Mesendoderm (in vitro differentiated cells): ENCODE data around the gene DCST2.
A peak's percentile ranks its signal among the peaks of the same experiment; 100 is the strongest.

Experiments used
- DNase-seq: peaks from one replicate; pipeline ENCODE4 v3.0.0; 2013
- H2AK5ac ChIP-seq: 2 replicates; pipeline ENCODE4 v1.6.1; 2013; ENCODE audit warnings: low read length, inconsistent platforms
- H2BK120ac ChIP-seq: 2 replicates; pipeline ENCODE4 v1.6.1; 2013; ENCODE audit warnings: low read depth, mild to moderate bottlenecking, low read length, moderate library complexity, mixed read lengths
- H2BK15ac ChIP-seq: replicated peaks from 2 replicates; pipeline ENCODE4 v1.6.1; 2013; ENCODE audit warnings: low read depth, mild to moderate bottlenecking, moderate library complexity
- H2BK5ac ChIP-seq: 2 replicates; pipeline ENCODE4 v1.6.1; 2013; ENCODE audit warnings: low read length, inconsistent platforms
- H3K18ac ChIP-seq: 2 replicates; pipeline ENCODE4 v1.6.1; 2013; ENCODE audit warnings: mild to moderate bottlenecking, low read length, mixed read lengths
- H3K23ac ChIP-seq: one replicate; pipeline ENCODE4 v1.6.1; 2013; ENCODE audit warnings: low read length
- H3K27ac ChIP-seq: 2 replicates; pipeline ENCODE4 v1.5.1; 2013; ENCODE audit warnings: low read depth, mild to moderate bottlenecking, inconsistent platforms, low read length, moderate library complexity
- H3K27me3 ChIP-seq: 2 replicates; pipeline ENCODE4 v1.6.1; 2013; ENCODE audit warnings: low read length, control low read depth, mild to moderate bottlenecking, inconsistent platforms; ENCODE audit not compliant: insufficient read depth, poor library complexity
- H3K36me3 ChIP-seq: 2 replicates; pipeline ENCODE4 v1.6.1; 2013; ENCODE audit warnings: low read length, inconsistent platforms; ENCODE audit not compliant: control insufficient read depth, insufficient read depth
- H3K4ac ChIP-seq: one replicate; pipeline ENCODE4 v1.6.1; 2013; ENCODE audit warnings: low read depth, mild to moderate bottlenecking, low read length, moderate library complexity
- H3K4me1 ChIP-seq: 2 replicates; pipeline ENCODE4 v1.6.1; 2013; ENCODE audit warnings: low read depth, low read length, inconsistent platforms; ENCODE audit not compliant: control insufficient read depth
- H3K4me2 ChIP-seq: 2 replicates; pipeline ENCODE4 v1.6.1; 2013; ENCODE audit warnings: low read length
- H3K4me3 ChIP-seq: 2 replicates; pipeline ENCODE4 v1.5.1; 2013; ENCODE audit warnings: mild to moderate bottlenecking, low read length
- H3K56ac ChIP-seq: one replicate; pipeline ENCODE4 v1.6.1; 2013; ENCODE audit warnings: low read length
- H3K79me1 ChIP-seq: 2 replicates; pipeline ENCODE4 v1.6.1; 2013; ENCODE audit warnings: low read length, inconsistent platforms
- H3K79me2 ChIP-seq: 2 replicates; pipeline ENCODE4 v1.6.1; 2013; ENCODE audit warnings: mild to moderate bottlenecking, low read length; ENCODE audit not compliant: control insufficient read depth, insufficient read depth
- H3K9ac ChIP-seq: 2 replicates; pipeline ENCODE4 v1.6.1; 2013; ENCODE audit warnings: low read length, inconsistent platforms
- H4K5ac ChIP-seq: one replicate; pipeline ENCODE4 v1.6.1; 2013; ENCODE audit warnings: low read length
- H4K8ac ChIP-seq: one replicate; pipeline ENCODE4 v1.6.1; 2013; ENCODE audit warnings: low read depth, mild to moderate bottlenecking, control low read depth, low read length, moderate library complexity
- WGBS: extraction: QIAGEN DNeasy Blood & Tissue Kit; methylation state at CpG from one replicate; pipeline ENCODE4 v1.1.7; 2013; ENCODE audit warnings: low lambda C conversion rate, missing lambda C conversion rate; ENCODE audit not compliant: insufficient coverage; ENCODE audit errors: extremely low coverage; 5-methylcytosine and 5-hydroxymethylcytosine counted together

Gene DCST2

DNA sequence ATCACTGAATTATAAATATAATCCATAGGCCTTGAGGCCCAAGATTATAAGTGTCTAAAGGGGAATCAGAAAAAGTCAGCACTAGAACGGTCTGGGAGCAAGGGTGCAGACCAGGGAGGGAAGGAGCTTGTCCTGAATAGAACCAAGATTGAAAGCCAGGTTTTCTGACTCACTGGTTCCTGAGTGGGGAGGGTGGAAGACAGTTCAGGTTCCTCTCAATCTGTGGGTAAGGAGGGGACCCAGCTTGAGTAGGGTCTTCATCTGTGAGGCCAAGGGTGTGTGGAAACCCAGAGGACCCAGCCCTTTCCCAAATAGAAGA, 39.4 kb downstream of the DCST2 start:
- no peaks in the 10 kb centered on the region for H3K79me2 ChIP-seq
- H3K27me3 ChIP-seq: no peaks in the 10 kb centered on the region
- H3K9ac ChIP-seq: no peak overlapping the region
- H3K36me3 ChIP-seq: peaks cover 9% of the 10 kb centered on the region
- H2BK5ac ChIP-seq: no peak overlapping the region
- no peaks in the 10 kb centered on the region for H3K4me1 ChIP-seq
- H3K56ac ChIP-seq: no peak overlapping the region
- no peak overlapping the region for H2BK120ac ChIP-seq
- no peak overlapping the region for H3K18ac ChIP-seq
- H3K4ac ChIP-seq: no peak overlapping the region
- no peak overlapping the region for H2BK15ac ChIP-seq
- no peak overlapping the region for H3K4me3 ChIP-seq
- DNase-seq: no peak
- no peak overlapping the region for H3K27ac ChIP-seq
- no peak overlapping the region for H2AK5ac ChIP-seq
- H3K4me2 ChIP-seq: no peak overlapping the region
- no peak overlapping the region for H3K23ac ChIP-seq
- H3K79me1 ChIP-seq: peaks cover 8% of the 10 kb centered on the region
- no CpG with 5 or more reads among the region's 1 CpG for WGBS
- H4K8ac ChIP-seq: no peak overlapping the region
- no peak overlapping the region for H4K5ac ChIP-seq

DNA sequence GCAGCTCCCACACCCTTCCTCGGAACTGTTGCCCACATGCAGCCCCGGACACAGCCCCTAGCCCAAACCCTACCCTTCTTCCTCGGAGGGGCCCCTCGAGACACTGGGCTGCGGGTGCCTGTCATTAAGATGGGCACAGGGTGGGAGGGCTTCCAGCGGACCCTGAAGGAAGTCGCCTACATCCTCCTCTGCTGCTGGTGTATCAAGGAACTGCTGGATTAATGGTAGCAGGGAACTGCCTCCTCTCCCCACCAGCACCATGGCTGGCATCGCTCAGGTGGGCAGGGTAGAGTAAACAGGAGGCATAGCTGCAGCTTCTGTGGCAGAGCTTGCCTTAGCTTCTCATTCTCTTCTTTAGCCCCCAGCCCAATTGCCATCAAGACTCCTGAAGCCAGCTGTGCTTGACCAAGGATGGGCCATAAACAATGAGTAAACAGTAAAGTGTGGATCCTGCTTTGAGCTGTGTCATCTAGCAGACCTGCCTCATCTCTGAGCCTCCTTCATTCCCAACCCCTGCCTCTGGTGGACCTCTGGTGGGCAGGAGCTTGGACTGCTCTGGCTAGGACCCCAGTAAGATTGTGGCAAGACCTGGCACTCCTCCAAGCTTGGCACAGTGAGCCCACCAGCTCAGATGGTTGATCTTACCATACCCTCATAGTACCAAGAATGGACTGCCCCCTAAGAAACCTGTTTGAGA, 39.9 kb downstream of the DCST2 start, which contains the start of gene LENEP:
Gene LENEP, plus strand, starts transcription at position 15 of the 697 bp plus-strand sequence. Its CDS starts 22 bp downstream, at position 37.
- H3K9ac ChIP-seq: no peak within 1 kb of the TSS
- H3K27ac ChIP-seq: no peak within 1 kb of the TSS
- H3K4ac ChIP-seq: no peak within 1 kb of the TSS
- no peak within 1 kb of the TSS for H3K18ac ChIP-seq
- no peak within 1 kb of the TSS for H2BK15ac ChIP-seq
- peaks cover 12% of the 10 kb centered on the region for H3K79me1 ChIP-seq
- H3K23ac ChIP-seq: no peak within 1 kb of the TSS
- H3K4me2 ChIP-seq: no peak within 1 kb of the TSS
- peaks cover 13% of the 10 kb centered on the region for H3K36me3 ChIP-seq
- H3K27me3 ChIP-seq: no peaks in the 10 kb centered on the region
- peak within 1 kb of the TSS; percentile 15 for H3K56ac ChIP-seq
- H4K8ac ChIP-seq: no peak within 1 kb of the TSS
- no peak within 1 kb of the TSS for H2AK5ac ChIP-seq
- WGBS: no CpG with 5 or more reads among the region's 8 CpGs
- no peak within 1 kb of the TSS for H2BK5ac ChIP-seq
- no peak within 1 kb of the TSS for H3K4me3 ChIP-seq
- no peaks in the 10 kb centered on the region for H3K79me2 ChIP-seq
- H2BK120ac ChIP-seq: no peak within 1 kb of the TSS
- no peak within 1 kb of the TSS for H4K5ac ChIP-seq
- H3K4me1 ChIP-seq: no peaks in the 10 kb centered on the region
- no peak for DNase-seq

DNA sequence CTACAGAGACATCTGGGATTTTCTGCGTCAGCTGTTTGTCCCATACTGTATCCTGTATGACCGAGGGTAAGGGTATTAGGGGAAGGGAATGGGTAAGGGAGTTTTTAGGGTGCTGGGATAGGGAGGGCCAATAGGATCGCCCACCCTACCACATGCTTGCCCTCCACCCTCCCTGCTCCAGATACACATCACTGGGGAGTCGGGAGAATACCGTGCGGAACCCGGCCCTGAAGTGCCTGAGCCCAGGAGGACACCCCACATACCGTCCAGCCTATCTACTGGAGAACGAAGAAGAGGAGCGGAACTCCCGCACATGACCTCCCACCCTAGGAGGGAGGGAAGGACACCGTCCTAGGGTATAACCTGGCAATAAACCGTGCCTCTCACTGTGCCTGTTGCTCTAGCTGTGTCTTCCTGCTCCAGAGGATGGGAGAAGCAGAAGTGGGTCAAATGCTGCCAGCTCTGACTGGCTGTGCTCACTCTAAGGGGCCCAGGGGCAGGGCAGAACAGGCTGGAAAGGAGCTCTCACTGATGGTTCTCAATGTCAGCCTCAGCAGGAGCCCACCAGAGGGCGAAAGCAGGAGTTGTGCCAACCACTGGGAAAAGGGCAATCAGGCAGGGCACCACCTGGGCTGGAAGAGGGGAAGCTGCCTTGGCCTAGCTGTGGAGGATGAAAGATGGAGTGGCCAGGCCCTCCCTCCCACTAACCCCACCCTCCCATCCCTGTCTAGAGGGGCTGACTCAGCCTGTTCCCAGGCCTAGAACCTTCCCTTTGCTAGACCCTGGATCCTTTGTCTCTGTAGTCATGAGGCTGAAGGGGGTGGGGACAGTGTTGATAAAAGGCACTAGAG, 40.6 kb downstream of the DCST2 start:
- Histone ChIP-seq H3K23ac (no peak overlapping the region), H2BK120ac (no peak overlapping the region), H2AK5ac (no peak overlapping the region), H3K4me1 (no peaks in the 10 kb centered on the region), H3K27me3 (no peaks in the 10 kb centered on the region), H4K5ac (no peak overlapping the region), H3K27ac (no peak overlapping the region), H3K56ac (no peak overlapping the region), H3K4ac (no peak overlapping the region), H3K79me1 (peaks cover 18% of the 10 kb centered on the region), H2BK5ac (no peak overlapping the region), H3K9ac (no peak overlapping the region), H3K36me3 (peaks cover 19% of the 10 kb centered on the region), H3K4me2 (no peak overlapping the region), H2BK15ac (no peak overlapping the region), H3K18ac (no peak overlapping the region), H4K8ac (no peak overlapping the region), H3K79me2 (peaks cover 4% of the 10 kb centered on the region), H3K4me3 (no peak overlapping the region)
- DNase-seq: peak; percentile 75
- WGBS: no CpG with 5 or more reads among the region's 14 CpGs

DNA sequence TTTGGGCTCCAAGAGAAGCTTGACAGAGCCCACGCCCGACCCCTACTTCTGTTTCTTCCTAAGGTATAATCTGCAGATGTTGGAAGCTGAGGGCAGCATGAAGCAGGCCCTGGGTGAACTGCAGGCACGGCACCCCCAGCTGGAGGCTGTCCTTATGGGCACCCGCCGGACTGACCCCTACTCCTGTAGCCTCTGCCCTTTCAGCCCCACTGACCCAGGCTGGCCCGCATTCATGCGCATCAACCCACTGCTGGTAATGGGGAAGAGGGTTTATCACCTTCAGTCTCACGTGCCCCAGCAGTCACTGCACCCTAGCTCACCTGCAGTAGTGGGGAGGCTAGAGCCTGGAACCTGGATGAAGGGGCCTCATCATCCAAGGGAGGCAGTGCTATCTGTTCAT, 43.3 kb downstream of the DCST2 start:
- no peak for DNase-seq
- H3K56ac ChIP-seq: no peak overlapping the region
- H3K4me1 ChIP-seq: no peaks in the 10 kb centered on the region
- no peak overlapping the region for H3K9ac ChIP-seq
- H4K5ac ChIP-seq: no peak overlapping the region
- no CpG with 5 or more reads among the region's 8 CpGs for WGBS
- H3K79me1 ChIP-seq: peaks cover 19% of the 10 kb centered on the region
- H3K4me3 ChIP-seq: no peak overlapping the region
- no peak overlapping the region for H3K18ac ChIP-seq
- H3K79me2 ChIP-seq: peaks cover 7% of the 10 kb centered on the region
- H4K8ac ChIP-seq: no peak overlapping the region
- H2AK5ac ChIP-seq: no peak overlapping the region
- no peaks in the 10 kb centered on the region for H3K27me3 ChIP-seq
- H3K4ac ChIP-seq: no peak overlapping the region
- no peak overlapping the region for H3K27ac ChIP-seq
- no peak overlapping the region for H3K23ac ChIP-seq
- H3K4me2 ChIP-seq: no peak overlapping the region
- no peak overlapping the region for H2BK120ac ChIP-seq
- no peak overlapping the region for H2BK15ac ChIP-seq
- H2BK5ac ChIP-seq: no peak overlapping the region
- H3K36me3 ChIP-seq: peaks cover 20% of the 10 kb centered on the region

DNA sequence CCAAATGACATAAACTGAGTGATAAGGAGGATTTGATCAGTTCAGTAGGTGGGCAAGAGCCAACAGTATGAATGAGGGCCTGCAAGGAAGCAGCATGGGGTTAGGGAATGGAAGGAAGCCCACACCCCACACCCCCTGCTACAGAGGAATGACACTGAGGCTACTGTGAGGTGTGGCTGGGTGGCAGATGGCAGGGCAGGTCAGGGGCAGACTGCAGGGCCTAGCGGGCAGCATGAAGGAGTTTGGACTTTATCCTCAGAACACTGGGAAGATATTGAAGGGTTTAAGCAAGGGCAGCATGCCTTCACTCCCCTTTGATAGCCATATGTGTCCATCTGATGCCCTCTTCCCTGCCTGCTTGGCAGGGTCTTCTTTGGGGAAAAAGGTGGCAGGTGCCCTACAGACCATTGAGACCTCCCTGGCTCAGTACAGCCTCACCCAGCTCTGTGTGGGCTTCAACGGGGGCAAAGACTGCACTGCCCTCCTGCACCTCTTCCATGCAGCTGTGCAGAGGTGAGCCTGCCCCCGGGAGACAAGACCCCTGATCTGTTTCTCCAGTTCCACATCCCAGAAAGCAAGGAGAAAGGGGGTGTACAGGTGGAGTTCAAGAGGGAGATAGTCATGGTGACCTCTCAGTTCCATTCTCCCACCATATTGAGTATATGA, 44.3 kb downstream of the DCST2 start:
- H3K4me2 ChIP-seq: no peak overlapping the region
- no peak overlapping the region for H3K27ac ChIP-seq
- H2BK15ac ChIP-seq: no peak overlapping the region
- peaks cover 20% of the 10 kb centered on the region for H3K36me3 ChIP-seq
- H3K79me1 ChIP-seq: peaks cover 21% of the 10 kb centered on the region
- H3K23ac ChIP-seq: no peak overlapping the region
- H3K18ac ChIP-seq: no peak overlapping the region
- no peak overlapping the region for H2AK5ac ChIP-seq
- H3K27me3 ChIP-seq: no peaks in the 10 kb centered on the region
- H3K9ac ChIP-seq: no peak overlapping the region
- H3K4me1 ChIP-seq: no peaks in the 10 kb centered on the region
- no peak overlapping the region for H3K4me3 ChIP-seq
- no peak overlapping the region for H2BK5ac ChIP-seq
- H4K5ac ChIP-seq: no peak overlapping the region
- H3K79me2 ChIP-seq: peaks cover 10% of the 10 kb centered on the region
- no peak overlapping the region for H4K8ac ChIP-seq
- H3K4ac ChIP-seq: no peak overlapping the region
- WGBS: no CpG with 5 or more reads among the region's 3 CpGs
- H3K56ac ChIP-seq: peak overlapping the region; percentile 34
- no peak for DNase-seq
- H2BK120ac ChIP-seq: no peak overlapping the region
